ENCODE results near the gene RAX2.
"Not testable (repeated sequence)": the region's sequence is repeated elsewhere in the genome, so short reads cannot be mapped to it uniquely, and the experiment has no call there.

Gene RAX2

GRCh38 chr19:3775831-3776230 lies 3.8 kb upstream of the RAX2 start:
- DNase-seq, result no peak

- no peak for DNase-seq
Observed at GRCh38 chr19:3775374-3775711, 3.3 kb upstream of the RAX2 start.

- no peak for DNase-seq
Observed at GRCh38 chr19:3774621-3775373, 2.8 kb upstream of the RAX2 start.

- DNase-seq, result no peak
Observed at GRCh38 chr19:3773814-3774515, 1.9 kb upstream of the RAX2 start.

DNA sequence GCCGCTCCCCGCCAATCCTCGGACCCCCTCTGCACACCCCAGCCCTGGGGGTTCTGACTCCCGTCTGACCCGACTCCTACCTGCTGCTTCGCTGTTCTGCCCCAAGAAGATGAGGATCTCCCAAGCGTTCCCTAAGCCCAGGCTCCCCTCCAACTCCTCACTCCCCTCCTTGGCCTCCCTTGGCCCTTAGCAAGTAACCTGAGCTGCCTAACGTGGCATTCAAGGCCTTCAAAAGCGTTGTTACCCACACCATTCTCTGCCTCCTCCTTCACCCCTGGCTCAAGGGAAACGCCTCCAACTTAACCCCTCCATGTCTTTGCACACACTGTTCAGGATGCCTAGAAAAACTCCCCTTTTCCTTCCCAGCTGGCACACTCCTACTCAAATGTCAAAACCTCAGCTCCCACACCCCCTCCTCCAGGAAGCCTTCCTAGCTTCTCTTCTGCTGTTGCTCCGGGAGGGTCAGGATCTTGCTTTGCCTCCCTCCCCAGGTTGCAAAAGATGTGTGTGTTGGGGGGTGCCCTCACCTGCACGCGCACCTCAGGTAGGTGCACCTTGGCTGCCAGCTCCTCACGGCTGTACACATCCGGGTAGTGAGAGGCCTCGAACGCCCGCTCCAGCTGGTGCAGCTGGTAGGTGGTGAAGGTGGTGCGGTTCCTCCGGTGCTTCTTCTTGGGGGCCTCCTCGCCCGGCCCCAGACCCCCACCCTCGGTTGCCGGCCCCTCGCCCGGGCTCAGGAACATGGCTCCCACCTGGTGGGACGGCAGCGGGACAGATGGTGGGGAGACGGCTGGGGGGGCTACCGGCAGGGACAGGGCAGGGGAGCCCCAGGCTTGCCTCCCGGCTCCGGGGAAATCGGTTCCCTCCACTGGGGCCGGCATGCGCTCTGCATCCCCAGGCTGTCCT lies 775 bp downstream of the RAX2 start:
- no peak for DNase-seq

- DNase-seq, result no peak
Observed at GRCh38 chr19:3770136-3770999, 1.7 kb downstream of the RAX2 start.

- DNase-seq, result no peak
Observed at GRCh38 chr19:3769494-3769893, 2.5 kb downstream of the RAX2 start.

DNA sequence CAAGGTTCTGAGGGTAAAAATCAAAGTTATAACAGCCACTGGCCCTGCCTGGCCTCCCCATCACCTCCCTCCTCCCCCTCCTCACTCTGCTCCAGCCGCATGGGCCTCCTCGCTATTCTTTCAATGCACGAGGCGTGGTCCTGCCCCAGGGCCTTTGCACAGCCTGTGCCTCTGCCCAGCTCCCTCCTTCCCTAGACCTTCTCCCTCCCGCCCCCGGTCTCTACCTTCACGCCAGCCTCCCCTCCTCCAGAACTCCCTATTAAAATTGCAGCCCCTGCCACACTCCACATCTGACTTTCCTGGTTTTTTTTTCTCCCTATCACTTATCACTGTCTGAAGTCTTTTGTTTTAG lies 3.3 kb downstream of the RAX2 start:
- DNase-seq, result no peak

- no peak for DNase-seq
Observed at GRCh38 chr19:3768015-3768747, 3.8 kb downstream of the RAX2 start.

- no peak for DNase-seq
Observed at GRCh38 chr19:3767050-3767449, 5.0 kb downstream of the RAX2 start.

GRCh38 chr19:3766520-3766919 lies 5.5 kb downstream of the RAX2 start:
- DNase-seq, result no peak

GRCh38 chr19:3765757-3766156 lies 6.3 kb downstream of the RAX2 start:
- not testable (repeated sequence) for DNase-seq

DNA sequence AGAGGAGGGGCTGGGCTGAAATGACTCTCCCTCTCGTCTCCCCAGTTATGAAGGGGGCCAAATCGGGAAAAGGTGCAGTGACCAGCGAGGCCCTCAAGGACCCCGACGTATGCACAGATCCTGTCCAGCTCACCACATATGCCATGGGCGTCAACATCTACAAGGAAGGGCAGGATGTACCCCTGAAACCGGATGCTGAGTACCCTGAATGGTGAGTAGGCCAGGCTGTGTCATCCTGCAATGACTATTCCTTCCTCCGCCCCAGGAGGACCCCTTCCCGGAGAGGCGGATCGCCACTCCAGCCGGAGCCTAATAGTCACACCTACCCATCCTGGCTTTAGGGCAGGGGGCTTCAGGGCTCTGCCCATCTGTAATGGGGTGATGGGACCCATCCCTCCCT lies 6.9 kb downstream of the RAX2 start:
- DNase-seq, result no peak

DNA sequence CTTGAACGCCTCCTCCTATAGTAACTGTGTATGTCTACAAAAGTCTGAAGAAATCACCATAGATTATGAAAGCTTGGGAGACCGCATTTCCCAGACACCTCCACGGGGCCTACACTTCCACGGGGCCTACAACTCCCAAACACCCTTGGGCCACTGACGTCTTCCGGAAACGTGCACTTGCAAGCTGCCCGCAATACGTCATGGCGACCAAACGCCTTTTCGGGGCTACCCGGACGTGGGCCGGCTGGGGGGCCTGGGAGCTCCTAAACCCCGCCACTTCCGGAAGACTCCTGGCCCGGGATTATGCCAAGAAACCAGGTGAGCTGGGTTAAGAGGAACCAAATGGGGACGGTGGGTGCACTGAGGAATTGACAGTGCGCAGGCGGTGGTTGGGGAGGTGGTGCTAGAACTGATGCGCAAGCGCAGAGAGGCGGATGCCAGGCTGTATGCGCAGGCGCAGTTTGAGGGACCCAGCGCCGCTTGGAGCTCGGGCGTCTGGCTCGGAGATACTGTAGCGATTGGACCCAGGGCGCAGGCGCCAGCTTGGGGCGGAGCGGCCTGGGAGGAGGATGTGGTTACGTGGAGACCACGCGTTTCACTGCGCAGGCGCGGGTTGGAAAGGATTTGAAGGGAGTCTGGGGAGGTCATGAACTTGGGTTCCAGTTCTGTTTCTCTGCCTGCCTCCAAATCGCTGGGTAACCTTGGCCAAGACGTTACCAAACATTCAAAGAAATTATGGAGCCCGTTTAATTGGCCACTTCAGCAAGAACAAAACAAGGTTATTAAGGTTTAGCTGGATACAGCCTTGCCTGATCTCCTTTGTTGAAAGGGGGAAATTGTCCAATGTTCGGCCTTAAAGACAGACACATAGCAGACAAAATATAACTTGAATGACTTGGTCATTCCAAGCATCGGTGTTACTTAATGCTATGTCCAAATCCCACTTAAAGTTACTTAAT lies 9.2 kb downstream of the RAX2 start, which contains the start of gene MRPL54:
TSS of gene MRPL54 (plus strand) at position 182 of the 959 bp plus-strand sequence. CDS start at position 201, 19 bp downstream.
- DNase-seq, result peak; percentile 98 to 99

DNA sequence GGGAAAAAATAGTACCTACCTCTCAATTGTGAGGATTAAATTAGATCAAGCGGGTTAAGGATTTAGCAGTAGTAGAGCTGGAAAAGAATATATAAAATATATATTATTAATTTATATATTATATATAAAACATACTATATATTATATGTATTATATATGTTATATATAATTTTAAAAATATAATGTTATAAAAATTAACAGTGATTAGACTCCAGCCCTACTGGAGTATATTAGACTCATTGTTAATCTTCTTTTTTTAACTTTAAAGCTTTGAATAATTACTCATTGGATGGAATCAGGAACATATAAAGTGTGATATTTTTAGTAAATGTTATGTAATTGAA lies 9.9 kb downstream of the RAX2 start:
- no peak for DNase-seq

DNA sequence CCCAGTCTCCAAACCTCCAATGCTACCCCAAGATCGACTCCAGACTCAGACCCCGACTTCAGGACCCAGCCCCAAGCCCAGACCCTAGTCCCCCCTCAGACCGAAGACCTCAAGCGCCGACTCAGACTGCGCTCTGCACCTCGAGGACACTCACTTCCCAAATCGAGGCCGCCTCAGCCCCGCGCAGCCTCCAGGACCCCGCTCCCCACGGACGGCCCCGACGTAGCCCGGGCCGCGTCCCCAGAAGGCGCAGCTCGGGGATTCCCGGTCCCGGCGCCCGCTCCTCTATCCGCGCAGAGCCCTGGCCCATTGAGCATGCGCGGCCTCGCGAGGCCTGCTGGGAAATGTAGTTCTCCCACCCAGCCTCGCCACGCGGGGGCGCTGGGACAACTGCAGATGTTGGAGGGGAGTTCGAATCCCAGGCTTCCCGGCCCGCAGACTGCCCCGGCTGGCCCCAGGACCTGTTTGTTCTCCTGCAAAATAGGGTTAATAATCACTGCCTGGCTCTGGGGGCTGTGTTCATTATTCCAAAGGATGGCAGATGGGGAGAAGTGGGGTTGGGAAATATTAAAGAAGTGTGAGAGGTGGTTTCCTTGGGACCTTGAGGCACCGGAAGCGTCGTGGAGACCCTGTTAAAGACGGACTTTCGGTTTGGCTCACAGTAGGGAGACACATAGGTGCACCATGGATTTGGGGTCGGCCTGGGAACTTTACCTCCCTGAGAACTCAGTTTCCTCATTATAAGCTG lies 10.5 kb downstream of the RAX2 start, which contains the start of gene APBA3:
TSS of gene APBA3 (minus strand) at position 311 of the 748 bp plus-strand sequence. CDS start 1,428 bp downstream, outside the sequence.
- DNase-seq, result peak; percentile 87 to 90

- no peak for DNase-seq
Observed at GRCh38 chr19:3760871-3761361, 11.1 kb downstream of the RAX2 start.

- DNase-seq, result no peak
Observed at GRCh38 chr19:3759482-3760254, 12.4 kb downstream of the RAX2 start.

DNA sequence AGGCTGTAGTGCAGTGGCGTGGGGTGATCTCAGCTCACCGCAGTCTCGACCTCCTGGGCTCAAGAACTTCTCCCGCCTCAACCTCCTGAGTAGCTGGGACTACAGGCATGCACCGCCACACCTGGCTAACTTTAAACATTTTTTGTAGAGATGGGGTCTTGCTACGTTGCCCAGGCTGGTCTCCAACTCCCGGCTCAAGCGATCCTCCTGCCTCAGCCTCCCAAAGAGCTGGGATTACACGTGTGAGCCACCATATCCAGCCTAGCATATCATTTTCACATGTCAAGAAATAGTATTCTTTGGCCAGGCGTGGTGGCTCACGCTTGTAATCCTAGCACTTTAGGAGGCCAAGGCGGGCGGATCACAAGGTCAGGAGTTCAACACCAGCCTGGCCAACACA lies 13.7 kb downstream of the RAX2 start:
- DNase-seq, result not testable (repeated sequence)
